Activated CD4-positive, alpha-beta T cell treated with anti-CD3 and anti-CD28 coated beads for 1 hour (primary cell): ENCODE measurements around the gene ERBB2.

Source experiments
- DNase-seq: peaks from one replicate; pipeline ENCODE4 v3.0.0-alpha.2; 2020

Gene ERBB2

GRCh38 chr17:39699818-39700147 lies at the start of gene ERBB2:
TSS of gene ERBB2 (plus strand) at chr17:39700064. CDS start at chr17:39700239, 175 bp downstream.
- DNase-seq: no peak

GRCh38 chr17:39650121-39650579 lies 49.7 kb upstream of the ERBB2 start:
- DNase-seq: no peak

GRCh38 chr17:39651923-39652586 lies 47.8 kb upstream of the ERBB2 start:
- no peak for DNase-seq

GRCh38 chr17:39652587-39653315 lies 47.1 kb upstream of the ERBB2 start:
- DNase-seq: no peak

DNA sequence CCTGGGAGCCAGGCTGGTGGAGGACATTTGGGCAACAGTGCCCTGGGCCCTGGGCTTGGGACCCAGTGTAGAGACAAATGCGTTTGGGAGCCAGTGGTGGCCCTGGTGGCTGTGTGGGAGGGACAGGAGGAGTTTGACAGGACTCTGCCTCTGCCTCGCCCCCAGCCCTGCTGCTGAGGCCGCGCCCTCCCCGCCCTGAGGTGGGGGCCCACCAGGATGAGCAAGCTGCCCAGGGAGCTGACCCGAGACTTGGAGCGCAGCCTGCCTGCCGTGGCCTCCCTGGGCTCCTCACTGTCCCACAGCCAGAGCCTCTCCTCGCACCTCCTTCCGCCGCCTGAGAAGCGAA lies 46.6 kb upstream of the ERBB2 start:
- no peak for DNase-seq

- peak; percentile 60 for DNase-seq
These were observed 46.1 kb upstream of the ERBB2 start for GRCh38 chr17:39653662-39654331.

- no peak for DNase-seq
These were observed 44.8 kb upstream of the ERBB2 start for GRCh38 chr17:39655105-39655504.

- DNase-seq: no peak
These were observed 41.5 kb upstream of the ERBB2 start for GRCh38 chr17:39658346-39658745.

GRCh38 chr17:39658760-39659159 lies 41.1 kb upstream of the ERBB2 start:
- no peak for DNase-seq

GRCh38 chr17:39659279-39660010 lies 40.4 kb upstream of the ERBB2 start:
- no peak for DNase-seq

DNA sequence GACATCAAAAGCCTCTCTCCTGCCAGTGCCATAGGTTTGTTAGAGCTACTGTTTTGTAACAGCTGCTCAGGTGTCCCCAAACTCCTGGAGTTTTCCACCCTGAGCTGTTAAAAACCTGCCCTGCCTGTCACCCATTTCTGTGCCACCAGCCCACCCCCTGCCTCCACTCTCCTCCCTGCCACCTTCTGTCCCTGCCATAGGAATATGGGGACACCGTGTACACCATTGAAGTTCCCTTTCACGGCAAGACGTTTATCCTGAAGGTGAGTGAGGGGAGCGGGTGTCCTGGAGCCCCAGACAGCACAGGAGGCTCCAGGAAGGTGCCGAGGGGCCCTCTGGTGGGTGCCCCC lies 39.9 kb upstream of the ERBB2 start:
- no peak for DNase-seq

DNA sequence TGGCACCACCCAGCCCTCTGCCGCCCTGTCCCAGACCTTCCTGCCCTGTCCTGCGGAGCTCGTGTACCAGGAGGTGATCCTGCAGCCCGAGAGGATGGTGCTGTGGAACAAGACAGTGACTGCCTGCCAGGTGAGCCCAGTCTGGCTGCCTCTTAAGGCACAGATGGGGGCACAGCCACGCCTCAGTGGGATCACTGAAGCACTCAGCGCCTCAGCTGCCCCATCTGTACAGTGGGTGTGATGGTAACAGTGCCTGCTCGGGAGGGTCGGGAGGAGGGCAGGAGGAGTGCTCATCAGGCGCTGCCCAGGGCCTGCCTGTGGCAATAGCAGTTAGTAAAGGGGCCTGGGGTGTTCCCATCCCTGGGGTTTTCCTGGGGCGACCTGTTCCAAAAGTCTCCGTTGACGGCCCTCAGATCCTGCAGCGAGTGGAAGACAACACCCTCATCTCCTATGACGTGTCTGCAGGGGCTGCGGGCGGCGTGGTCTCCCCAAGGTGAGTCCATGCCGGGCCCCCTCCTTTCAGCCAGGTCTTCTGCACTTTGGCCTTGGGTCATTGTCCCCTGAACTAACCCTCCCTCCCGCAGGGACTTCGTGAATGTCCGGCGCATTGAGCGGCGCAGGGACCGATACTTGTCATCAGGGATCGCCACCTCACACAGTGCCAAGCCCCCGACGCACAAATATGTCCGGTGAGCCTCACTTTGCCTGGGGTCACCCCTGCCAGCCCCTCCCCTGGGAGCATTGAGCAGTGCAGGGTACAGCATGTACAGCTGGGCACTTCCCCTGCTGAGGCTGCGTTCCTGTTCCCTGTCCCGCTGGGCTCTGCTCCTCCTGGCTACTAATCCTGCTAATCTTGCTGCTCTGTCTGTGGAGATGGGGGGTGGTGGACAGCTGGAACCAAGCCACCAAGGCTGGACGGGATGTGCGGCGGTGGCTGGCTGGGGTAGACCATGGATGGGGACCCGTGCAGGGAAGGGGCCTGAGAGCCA lies 39.2 kb upstream of the ERBB2 start:
- DNase-seq: no peak

GRCh38 chr17:39661744-39662541 lies 37.9 kb upstream of the ERBB2 start:
- DNase-seq: no peak

DNA sequence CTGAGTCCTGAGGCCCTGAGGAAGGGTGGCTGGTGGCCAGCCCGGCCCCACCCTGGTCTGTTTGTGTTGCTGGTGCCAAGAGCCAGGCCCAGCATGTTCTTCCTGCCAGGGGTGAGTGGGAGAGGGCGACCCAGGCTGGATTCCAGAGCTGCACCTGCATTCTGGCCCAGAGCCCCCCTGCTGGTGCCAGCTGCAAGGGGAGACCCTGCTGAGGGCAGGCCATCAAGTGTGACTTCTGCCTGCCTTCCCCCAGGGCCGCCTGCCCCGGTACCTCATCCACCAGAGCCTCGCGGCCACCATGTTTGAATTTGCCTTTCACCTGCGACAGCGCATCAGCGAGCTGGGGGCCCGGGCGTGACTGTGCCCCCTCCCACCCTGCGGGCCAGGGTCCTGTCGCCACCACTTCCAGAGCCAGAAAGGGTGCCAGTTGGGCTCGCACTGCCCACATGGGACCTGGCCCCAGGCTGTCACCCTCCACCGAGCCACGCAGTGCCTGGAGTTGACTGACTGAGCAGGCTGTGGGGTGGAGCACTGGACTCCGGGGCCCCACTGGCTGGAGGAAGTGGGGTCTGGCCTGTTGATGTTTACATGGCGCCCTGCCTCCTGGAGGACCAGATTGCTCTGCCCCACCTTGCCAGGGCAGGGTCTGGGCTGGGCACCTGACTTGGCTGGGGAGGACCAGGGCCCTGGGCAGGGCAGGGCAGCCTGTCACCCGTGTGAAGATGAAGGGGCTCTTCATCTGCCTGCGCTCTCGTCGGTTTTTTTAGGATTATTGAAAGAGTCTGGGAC lies 37.1 kb upstream of the ERBB2 start:
- no peak for DNase-seq

DNA sequence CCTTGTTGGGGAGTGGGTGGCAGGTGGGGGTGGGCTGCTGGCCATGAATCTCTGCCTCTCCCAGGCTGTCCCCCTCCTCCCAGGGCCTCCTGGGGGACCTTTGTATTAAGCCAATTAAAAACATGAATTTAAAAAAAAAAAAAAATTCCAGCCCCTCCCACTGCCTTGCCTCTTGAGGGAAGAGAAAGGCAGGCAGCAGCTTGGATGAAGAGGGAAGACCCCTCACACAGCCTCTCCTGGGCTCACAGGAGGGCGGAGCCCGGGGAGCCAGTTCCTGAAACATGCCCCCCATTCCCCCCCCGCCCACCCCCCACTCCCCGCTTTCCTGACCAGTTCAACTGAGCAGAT lies 36.5 kb upstream of the ERBB2 start:
- no peak for DNase-seq

- DNase-seq: no peak
These were observed 35.9 kb upstream of the ERBB2 start for GRCh38 chr17:39663688-39664580.

DNA sequence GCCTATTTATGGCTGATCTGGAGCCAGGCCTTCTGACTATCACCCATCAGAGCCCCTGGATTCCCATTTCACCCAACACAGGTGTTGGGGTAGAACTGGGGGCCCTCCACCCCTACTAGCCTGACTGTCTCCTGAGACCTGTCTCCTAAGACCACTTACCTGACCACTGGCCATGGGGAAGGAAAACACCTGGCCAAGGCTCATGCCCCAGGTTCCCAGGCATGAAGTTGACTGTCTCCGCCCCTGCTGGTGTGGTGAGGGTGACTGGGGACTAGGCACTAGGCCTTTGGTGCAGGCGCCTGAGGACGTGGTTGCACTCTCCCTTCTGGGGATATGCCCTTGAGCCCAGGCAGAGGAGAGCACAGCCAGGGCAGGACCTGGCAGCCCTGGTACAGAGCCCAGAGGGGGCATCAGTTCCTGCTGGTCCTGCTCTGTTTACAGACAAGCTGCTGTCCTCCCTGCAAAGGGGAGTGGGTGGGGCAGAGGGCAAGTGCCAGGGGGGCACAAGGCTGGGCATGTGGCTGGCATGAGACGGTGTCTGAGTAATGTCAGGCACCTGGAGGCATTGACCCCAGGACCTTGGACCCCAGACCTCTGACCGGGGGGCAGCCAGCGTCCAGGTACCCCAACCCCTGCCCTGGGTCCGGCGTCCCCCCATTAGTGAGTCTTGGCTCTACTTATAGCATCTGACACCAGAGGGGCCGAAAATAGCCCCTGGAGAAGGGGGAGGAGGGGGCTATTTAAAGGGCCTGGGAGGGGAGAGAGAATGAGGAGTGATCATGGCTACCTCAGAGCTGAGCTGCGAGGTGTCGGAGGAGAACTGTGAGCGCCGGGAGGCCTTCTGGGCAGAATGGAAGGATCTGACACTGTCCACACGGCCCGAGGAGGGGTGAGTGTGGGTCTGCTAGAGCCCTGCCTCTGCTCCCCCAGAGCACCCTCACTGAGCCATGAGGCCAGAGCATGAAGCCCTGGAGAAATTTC lies 35.0 kb upstream of the ERBB2 start, which contains the start of gene TCAP:
TCAP (plus strand) TSS at position 769 of the 981 bp plus-strand sequence; CDS start at position 780, 11 bp downstream.
- DNase-seq: no peak

- no peak for DNase-seq
These were observed 34.1 kb upstream of the ERBB2 start for GRCh38 chr17:39665642-39666224.
